HepG2 (cell line): ENCODE data around the gene MIF4GD.

Experiments
- CTCF ChIP-seq: sonication (generic); formaldehyde crosslinking; IDR thresholded peaks from 2 replicates; pipeline ENCODE4 v1.5.0; 2020; ENCODE audit warnings: mild to moderate bottlenecking, missing genetic modification reagents, moderate library complexity
- ELF1 ChIP-seq: sonication (generic); formaldehyde crosslinking; IDR thresholded peaks from 2 replicates; pipeline ENCODE4 v1.4.0; 2020; ENCODE audit warnings: missing genetic modification reagents
- GPN1 ChIP-seq: sonication (generic); formaldehyde crosslinking; IDR thresholded peaks from 2 replicates; pipeline ENCODE4 v1.5.1; 2020; ENCODE audit warnings: missing genetic modification reagents, borderline replicate concordance
- KLF6 ChIP-seq: IDR thresholded peaks from 2 replicates; pipeline ENCODE4 v1.8.0; 2016; ENCODE audit warnings: missing biosample characterization, missing genetic modification reagents
- POLR2AphosphoS2 ChIP-seq: IDR thresholded peaks from 2 replicates; pipeline ENCODE4 v1.6.1; 2011; ENCODE audit warnings: low read depth, low read length, improper control_type of control experiment
- TCF12 ChIP-seq, 2 experiments: fragments of 450-650 bp in 1 of 2; sonication (generic) in 1 of 2; formaldehyde crosslinking in 1 of 2; IDR thresholded peaks; 2 replicates each; pipeline versions ENCODE4 v1.6.1 to v1.8.0; 2017 to 2022; ENCODE audit warnings: antibody characterized with exemption in 1 of 2, mild to moderate bottlenecking in 1 of 2, missing genetic modification reagents in 1 of 2, moderate library complexity in 1 of 2
- ZNF274 ChIP-seq: sonication (generic); formaldehyde crosslinking; IDR thresholded peaks from 2 replicates; pipeline ENCODE4 v1.5.1; 2020; ENCODE audit warnings: mild to moderate bottlenecking, missing genetic modification reagents

DNA sequence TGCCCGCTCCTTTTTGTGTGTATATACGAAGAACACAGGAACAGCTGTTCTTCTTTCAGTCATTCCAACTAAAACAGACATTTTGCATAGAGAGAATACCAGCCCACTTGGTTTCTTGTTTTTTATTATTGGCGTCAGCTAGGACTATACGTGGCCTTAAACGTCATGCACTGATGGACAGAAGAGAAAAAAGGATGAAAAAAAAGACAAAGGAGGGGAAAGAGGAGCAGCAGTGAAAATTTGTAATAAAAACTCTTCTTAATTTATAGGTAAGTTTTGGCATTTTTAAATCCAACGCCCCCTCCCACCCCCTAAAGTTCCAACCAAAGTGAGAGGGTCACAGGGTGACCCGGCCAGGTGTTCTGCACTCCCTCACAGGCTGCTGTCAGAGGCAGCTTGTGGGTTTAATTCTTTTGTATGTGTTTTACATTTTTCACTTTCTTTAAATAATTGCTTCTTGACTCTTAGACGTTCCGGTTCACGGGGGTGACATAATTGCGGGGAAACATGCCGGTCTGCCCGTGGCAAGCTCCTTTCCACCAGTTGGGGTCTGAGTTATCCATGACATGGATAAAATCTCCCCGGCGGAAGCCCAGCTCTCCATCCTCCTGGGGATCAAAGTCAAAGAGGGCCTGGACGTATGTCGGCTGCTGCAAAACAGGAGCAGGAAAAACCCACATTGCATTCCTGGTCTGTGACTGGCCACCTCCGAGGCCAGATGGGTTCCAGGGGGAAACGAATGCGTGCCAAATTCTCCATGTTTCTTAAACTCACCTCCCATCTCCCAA is 49.1 kb upstream of the MIF4GD start:
- TF ChIP-seq CTCF (no peak), ZNF274 (CRISPR knock-in tag) (no peak), TCF12 (IDR thresholded peaks at IDR 0.05) (no peak), TCF12 (CRISPR knock-in tag; IDR thresholded peaks at IDR 0.05) (no peak), ELF1 (no peak), GPN1 (no peak), KLF6 (CRISPR knock-in tag) (no peak), POLR2AphosphoS2 (no peak)
